Activated naive CD4-positive, alpha-beta T cell treated with anti-CD3 and anti-CD28 coated beads, Interleukin-2, amount 10 ng/mL, durations not matched to agents 5 hours and 36 hours (primary cell): ENCODE results near the gene C9orf153. TPM values are rescaled to one million over a fixed set of nuclear protein-coding genes. Genes with fewer than 3 reads are reported as not detected.

ENCODE experiments used
- total RNA-seq, 2 experiments: library from RNA; stranded (reverse); gene quantifications; one replicate each; pipeline ENCODE4 v1.2.3, GENCODE V29; 2021

Gene C9orf153
- not detected for total RNA-seq

DNA sequence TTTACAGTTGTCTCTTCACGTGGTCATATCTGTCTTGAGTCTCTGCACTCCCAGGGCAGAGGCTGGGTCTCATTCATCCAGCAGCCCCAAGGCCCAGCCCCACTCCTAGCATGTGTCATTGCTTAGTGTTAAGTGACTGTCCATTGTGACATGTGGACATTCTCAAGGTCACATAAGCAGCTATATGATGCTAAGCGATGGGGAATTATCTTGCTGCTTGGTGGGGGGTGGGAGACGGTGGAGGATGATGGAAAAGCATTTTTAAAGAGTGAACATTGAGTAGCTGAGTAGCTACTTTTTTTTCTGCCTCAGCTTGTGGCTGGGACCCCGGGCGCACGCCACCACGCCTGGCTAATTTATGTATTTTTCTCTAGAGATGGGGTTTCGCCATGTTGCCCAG, at the start of gene C9orf153:
Gene C9orf153, minus strand, starts transcription at position 101 of the 400 bp plus-strand sequence. CDS start 30,054 bp downstream, outside the sequence.

DNA sequence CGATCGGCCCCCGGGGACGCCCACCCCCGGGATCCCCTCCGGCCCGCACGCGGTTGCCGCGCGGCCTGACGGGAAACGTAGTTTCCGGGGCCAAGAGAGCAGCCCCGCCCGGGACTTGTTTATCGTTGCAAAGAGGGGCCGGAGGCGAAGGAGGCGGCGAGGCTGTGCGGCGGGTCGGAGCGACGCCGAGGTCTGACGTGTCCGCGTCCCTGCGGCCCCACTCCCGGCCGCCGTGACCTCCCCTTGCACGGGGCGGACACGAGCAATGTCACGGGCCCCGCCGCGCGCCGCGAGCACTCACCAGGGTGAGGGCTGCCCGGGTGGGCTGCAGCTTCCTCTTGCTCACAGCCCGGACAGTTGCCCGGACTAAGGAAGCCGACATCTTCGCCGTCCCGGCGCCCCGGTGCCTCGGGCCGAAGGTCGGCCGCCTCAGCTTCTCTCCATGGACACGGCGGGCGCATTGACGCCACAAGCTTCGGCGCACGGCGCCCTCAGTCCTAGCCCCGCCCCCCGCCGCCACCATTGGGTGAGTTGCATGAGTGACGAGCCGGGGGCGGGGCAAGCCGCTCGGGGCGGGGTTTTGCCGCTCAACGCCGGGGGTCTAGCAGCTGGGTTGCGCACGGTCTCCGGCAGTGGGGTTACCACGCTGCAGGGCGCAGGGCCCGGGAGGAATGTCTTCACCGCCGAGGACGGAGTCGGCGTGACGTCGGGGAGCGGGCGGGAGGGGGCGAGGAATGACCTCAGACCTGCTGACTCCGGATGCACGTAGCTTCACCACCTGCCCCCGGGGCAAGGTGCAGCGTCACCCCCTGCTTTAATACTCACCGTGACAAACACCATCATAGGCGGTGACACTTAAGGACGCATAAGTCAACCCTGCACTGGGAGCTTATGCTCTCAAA, 22.9 kb upstream of the C9orf153 start, which contains the start of gene ISCA1:
Gene ISCA1, minus strand, starts transcription at position 462 of the 902 bp plus-strand sequence. Its CDS starts 80 bp downstream, at position 382.

Other genes starting within 250 kb of the C9orf153 start
- under 1 TPM; 0.55 to 0.77 TPM for gene GOLM1, start 160.1 kb downstream of the C9orf153 start, total RNA-seq
- gene ISCA1, start 22.9 kb upstream of the C9orf153 start, total RNA-seq: 10 to 100 TPM; 20.6 to 21.7 TPM
- gene TUT7, start 94.8 kb upstream of the C9orf153 start, total RNA-seq: 10 to 100 TPM; 38.8 to 38.9 TPM